DND-41 (cell line): ENCODE results near the gene ARSA.

Experiments
- EZH2 ChIP-seq: IDR thresholded peaks from 3 replicates; pipeline ENCODE4 v1.6.1; 2012; ENCODE audit warnings: borderline replicate concordance, low read depth, mild to moderate bottlenecking, moderate library complexity, low read length, inconsistent platforms; ENCODE audit not compliant: severe bottlenecking
- TF ChIP-seq, protein P1 (sequence below): IDR thresholded peaks from 2 replicates; pipeline ENCODE4 v1.5.1; 2012; ENCODE audit warnings: borderline replicate concordance, low read length, moderate library complexity, mild to moderate bottlenecking; ENCODE audit not compliant: poor library complexity, severe bottlenecking; ENCODE audit errors: extremely low read depth

DNA sequence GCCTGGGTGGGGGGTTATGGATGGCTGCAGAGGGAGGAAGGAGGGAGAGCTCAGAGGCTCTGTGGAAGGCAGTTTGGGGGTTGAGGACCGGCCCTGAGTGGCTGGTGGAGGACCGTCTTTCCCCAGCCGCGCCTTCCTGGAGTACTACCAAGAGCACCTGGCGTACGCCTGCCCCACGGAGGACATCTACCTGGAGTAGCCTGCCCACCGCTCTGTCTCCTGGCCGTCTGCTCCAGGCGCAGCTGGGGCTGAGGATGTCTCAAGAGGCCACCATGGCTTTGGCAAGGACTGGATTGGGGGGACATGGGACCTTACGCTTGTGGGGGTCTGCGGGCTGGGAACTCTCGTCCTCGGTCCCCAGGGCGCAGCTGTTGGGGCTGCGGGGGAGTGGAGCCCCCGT lies 17.4 kb downstream of the ARSA start:
- TF ChIP-seq, protein P1, sequence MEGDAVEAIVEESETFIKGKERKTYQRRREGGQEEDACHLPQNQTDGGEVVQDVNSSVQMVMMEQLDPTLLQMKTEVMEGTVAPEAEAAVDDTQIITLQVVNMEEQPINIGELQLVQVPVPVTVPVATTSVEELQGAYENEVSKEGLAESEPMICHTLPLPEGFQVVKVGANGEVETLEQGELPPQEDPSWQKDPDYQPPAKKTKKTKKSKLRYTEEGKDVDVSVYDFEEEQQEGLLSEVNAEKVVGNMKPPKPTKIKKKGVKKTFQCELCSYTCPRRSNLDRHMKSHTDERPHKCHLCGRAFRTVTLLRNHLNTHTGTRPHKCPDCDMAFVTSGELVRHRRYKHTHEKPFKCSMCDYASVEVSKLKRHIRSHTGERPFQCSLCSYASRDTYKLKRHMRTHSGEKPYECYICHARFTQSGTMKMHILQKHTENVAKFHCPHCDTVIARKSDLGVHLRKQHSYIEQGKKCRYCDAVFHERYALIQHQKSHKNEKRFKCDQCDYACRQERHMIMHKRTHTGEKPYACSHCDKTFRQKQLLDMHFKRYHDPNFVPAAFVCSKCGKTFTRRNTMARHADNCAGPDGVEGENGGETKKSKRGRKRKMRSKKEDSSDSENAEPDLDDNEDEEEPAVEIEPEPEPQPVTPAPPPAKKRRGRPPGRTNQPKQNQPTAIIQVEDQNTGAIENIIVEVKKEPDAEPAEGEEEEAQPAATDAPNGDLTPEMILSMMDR, result no peak
- no peak for TF ChIP-seq EZH2
